HepG2 (cell line): Measurements from ENCODE around the gene DROSHA. TPM values are rescaled to one million over a fixed set of nuclear protein-coding genes. Genes with fewer than 3 reads are reported as not detected.

ENCODE experiments used
- ATAC-seq: fragments of 200-7000 bp; cut with Tn5 transposase; 3 replicates; pipeline ENCODE4 v1.9.1; 2020; ENCODE audit warnings: mild to moderate bottlenecking, moderate library complexity
- BruUV-seq: library from RNA; stranded (reverse); fragments of 400-500 nt; replicated peaks from 2 replicates; lab custom pipeline; 2021; lab: Mats Ljungman, UMichigan
- CTCF ChIA-PET: fragments of 300-600 bp; formaldehyde crosslinking; extraction: SDS; loops from one replicate; lab custom pipeline; 2021; ENCODE audit warnings: low total read pairs, inconsistent platforms, low intra/inter-chr PET ratio; lab: Yijun Ruan, JAX
- POLR2A ChIA-PET: fragments of 350-600 bp; sonication (Branson Sonifier 250); formaldehyde crosslinking; loops from one replicate; lab custom pipeline; 2020; ENCODE audit warnings: antibody characterized with exemption, inconsistent platforms; lab: Yijun Ruan, JAX
- DNase-seq: peaks from one replicate; pipeline ENCODE4 v3.0.0-alpha.2; 2015; ENCODE audit warnings: low spot score
- FAIRE-seq: peaks from 3 replicates; lab custom pipeline; 2011; peaks lifted over from hg19 to GRCh38; lab: Jason Lieb, UNC
- H2AFZ ChIP-seq: one replicate; pipeline ENCODE4 v1.6.1; 2011; ENCODE audit warnings: low read length, inconsistent platforms
- H3K27ac ChIP-seq: fragments of 300-600 bp; 3 replicates; pipeline ENCODE4 v1.8.0; 2011; ENCODE audit warnings: mixed run types, mild to moderate bottlenecking, mixed read lengths, low read length, inconsistent platforms; ENCODE audit not compliant: insufficient read depth; ENCODE audit errors: extremely low read length
- H3K27me3 ChIP-seq, 2 experiments: fragments of 200-600 bp in 1 of 2; 2 replicates in 1 of 2; 3 replicates in 1 of 2; pipeline versions ENCODE4 v1.6.0 to v1.8.0; 2011; ENCODE audit warnings: low read length in 2 of 2, mild to moderate bottlenecking in 2 of 2, moderate library complexity in 2 of 2, inconsistent platforms in 1 of 2; ENCODE audit not compliant: insufficient read depth in 2 of 2, control insufficient read depth in 1 of 2
- H3K36me3 ChIP-seq, 2 experiments: fragments of 200-600 bp in 1 of 2; replicated peaks in 1 of 2; 2 replicates in 1 of 2; 3 replicates in 1 of 2; pipeline versions ENCODE4 v1.5.1 to v1.8.0; 2011; ENCODE audit warnings: low read length in 2 of 2, inconsistent platforms in 1 of 2; ENCODE audit not compliant: insufficient read depth in 2 of 2, control insufficient read depth in 1 of 2
- H3K4me1 ChIP-seq: 2 replicates; pipeline ENCODE4 v1.5.1; 2012; ENCODE audit warnings: low read length, inconsistent platforms; ENCODE audit not compliant: insufficient read depth
- H3K4me2 ChIP-seq: 2 replicates; pipeline ENCODE4 v1.6.0; 2011; ENCODE audit warnings: low read depth, low read length, inconsistent platforms
- H3K4me3 ChIP-seq, 3 experiments: fragments of 200-600 bp in 1 of 3; sonication (generic), shearing (Covaris generic) in 1 of 3; replicated peaks in 1 of 3; 2 replicates each; pipeline ENCODE4 v1.5.1; 2011 to 2016; ENCODE audit warnings: low read length in 3 of 3, inconsistent platforms in 2 of 3, low read depth in 2 of 3, mild to moderate bottlenecking in 2 of 3, control low read depth in 1 of 3, mixed read lengths in 1 of 3; ENCODE audit not compliant: insufficient read depth in 1 of 3
- H3K79me2 ChIP-seq: one replicate; pipeline ENCODE4 v1.6.1; 2011; ENCODE audit warnings: low read length, inconsistent platforms; ENCODE audit not compliant: insufficient read depth
- H3K9ac ChIP-seq: 2 replicates; pipeline ENCODE4 v1.6.0; 2011; ENCODE audit warnings: mild to moderate bottlenecking, low read depth, low read length, inconsistent platforms; ENCODE audit not compliant: insufficient read depth
- H3K9me3 ChIP-seq: 2 replicates; pipeline ENCODE4 v1.5.1; 2012; ENCODE audit warnings: mild to moderate bottlenecking, low read length
- H4K20me1 ChIP-seq: 2 replicates; pipeline ENCODE4 v1.6.0; 2011; ENCODE audit warnings: inconsistent platforms, mild to moderate bottlenecking, low read length, moderate library complexity; ENCODE audit not compliant: insufficient read depth
- CAMTA2 ChIP-seq: sonication (generic); formaldehyde crosslinking; IDR thresholded peaks from 2 replicates; pipeline ENCODE4 v1.4.0; 2020; ENCODE audit warnings: mild to moderate bottlenecking, missing genetic modification reagents, borderline replicate concordance
- CREM ChIP-seq, 2 experiments: sonication (generic) in 1 of 2; formaldehyde crosslinking in 1 of 2; IDR thresholded peaks; 2 replicates each; pipeline versions ENCODE4 v1.4.0 to v1.6.1; 2016 to 2020; ENCODE audit warnings: antibody characterized with exemption in 1 of 2, mild to moderate bottlenecking in 1 of 2, missing genetic modification reagents in 1 of 2
- ERF ChIP-seq: IDR thresholded peaks from 2 replicates; pipeline ENCODE4 v1.6.1; 2018; ENCODE audit warnings: missing biosample characterization, missing genetic modification reagents
- KLF6 ChIP-seq: IDR thresholded peaks from 2 replicates; pipeline ENCODE4 v1.8.0; 2016; ENCODE audit warnings: missing biosample characterization, missing genetic modification reagents
- NR2F6 ChIP-seq, 2 experiments: IDR thresholded peaks; 2 replicates each; pipeline ENCODE4 v1.6.1; 2016; ENCODE audit warnings: antibody characterized with exemption in 1 of 2, mild to moderate bottlenecking in 1 of 2
- SAFB2 ChIP-seq: sonication (generic); formaldehyde crosslinking; IDR thresholded peaks from 2 replicates; pipeline ENCODE4 v1.5.1; 2020; ENCODE audit warnings: missing genetic modification reagents, low read depth, mild to moderate bottlenecking, borderline replicate concordance
- TBP ChIP-seq: sonication (generic); formaldehyde crosslinking; IDR thresholded peaks from 2 replicates; pipeline ENCODE4 v1.5.0; 2020; ENCODE audit warnings: missing genetic modification reagents
- ZBTB26 ChIP-seq: IDR thresholded peaks from 2 replicates; pipeline ENCODE4 v1.6.1; 2016; ENCODE audit warnings: missing compliant biosample characterization, missing genetic modification reagents, borderline replicate concordance
- ZNF333 ChIP-seq: sonication (generic); formaldehyde crosslinking; IDR thresholded peaks from 2 replicates; pipeline ENCODE4 v1.4.0; 2020; ENCODE audit warnings: mild to moderate bottlenecking, missing genetic modification reagents, borderline replicate concordance
- ZNF75D ChIP-seq: sonication (generic); formaldehyde crosslinking; IDR thresholded peaks from 2 replicates; pipeline ENCODE4 v1.8.1; 2023; ENCODE audit warnings: missing genetic modification reagents, mild to moderate bottlenecking, borderline replicate concordance
- WGBS: methylation state at CpG from one replicate; pipeline ENCODE4 v1.1.6; 2017; ENCODE audit warnings: low lambda C conversion rate; 5-methylcytosine and 5-hydroxymethylcytosine counted together
- in situ Hi-C: cut with HindIII; loops from 2 replicates; pipeline ENCODE4 v1.10.0; 2017; ENCODE audit warnings: low pct_unique_long_range_greater_than_20kb; ENCODE audit not compliant: extremely low pct_ligation_motif_present
- intact Hi-C: fragments of 100-400 bp; cut with micrococcal nuclease; formaldehyde crosslinking; loops from one replicate; pipeline ENCODE4 v1.10.0; 2022; ENCODE audit not compliant: unreplicated experiment
- polyA plus RNA-seq, 8 experiments: library from polyadenylated mRNA; depleted of rRNA in 3 of 8; stranded (reverse) in 7 of 8; unstranded in 1 of 8; fragments of >200 nt; fragmentation: Illumina TruSeq in 4 of 8; extraction: Trizol in 4 of 8; gene quantifications; 2 replicates each; pipeline versions ENCODE4 v1.2.1 to v1.2.3, GENCODE V29; 2011 to 2016; ENCODE audit warnings: low read depth in 4 of 8, missing spikeins in 1 of 8, mixed read lengths in 1 of 8; ENCODE audit not compliant: insufficient read depth in 1 of 8
- total RNA-seq, 5 experiments: library from RNA; depleted of rRNA; stranded (reverse); fragments of >200 nt; fragmentation: Illumina TruSeq; extraction: Trizol; gene quantifications; 2 replicates each; pipeline ENCODE4 v1.2.3, GENCODE V29; 2016; ENCODE audit warnings: low read depth in 1 of 5

Gene DROSHA
- total and polyA plus RNA-seq, 2 of the 13 experiments (the other 11 are each of a cell fraction or from before 2014, with no cell fraction given): 22.3 to 29.4 TPM

DNA sequence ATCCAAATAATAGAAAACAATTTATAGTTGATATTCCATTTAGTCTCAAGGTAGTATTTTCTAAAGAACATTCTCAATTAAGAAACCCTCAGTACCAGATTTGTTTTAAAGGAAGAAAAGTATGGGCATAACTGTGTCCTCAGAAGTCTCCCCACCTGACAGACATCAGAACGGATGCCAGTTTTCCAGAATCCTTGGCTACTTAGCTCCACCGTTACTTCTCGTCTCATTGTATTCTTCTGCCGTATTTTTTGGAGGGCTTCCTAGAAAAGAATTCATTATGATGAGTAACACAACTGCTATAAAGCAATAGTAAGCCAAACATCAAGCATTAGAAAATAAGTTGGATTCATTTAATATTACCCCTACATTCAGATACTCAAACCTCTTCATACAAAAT, 67.8 kb downstream of the DROSHA start:
- peaks cover 4 to 66% of the 10 kb centered on the region in 2 experiments for H3K36me3 ChIP-seq
- FAIRE-seq (no peak), ATAC-seq (no peak), DNase-seq (no peak)
- WGBS: over 99% methylated on average over 4 of the region's 4 CpGs
- H3K4me2 ChIP-seq: no peak overlapping the region
- ChIA-PET CTCF (no interaction called here), POLR2A (no interaction called here)
- TF ChIP-seq NR2F6 (IDR thresholded peaks at IDR 0.05) (no peak), NR2F6 (CRISPR knock-in tag; IDR thresholded peaks at IDR 0.05) (no peak), ERF (CRISPR knock-in tag) (no peak), KLF6 (no peak), ZNF75D (CRISPR knock-in tag) (no peak), CREM (IDR thresholded peaks at IDR 0.05) (no peak), CREM (CRISPR knock-in tag; IDR thresholded peaks at IDR 0.05) (no peak), CAMTA2 (no peak), ZNF333 (no peak), TBP (no peak), ZBTB26 (CRISPR knock-in tag) (no peak), SAFB2 (CRISPR knock-in tag) (no peak)
- in situ Hi-C loops (no loop called here), intact Hi-C loops (no loop called here)
- no TSS peak for BruUV-seq
- H3K4me1 ChIP-seq: no peaks in the 10 kb centered on the region
- no peaks in the 10 kb centered on the region for H4K20me1 ChIP-seq
- no peak overlapping the region for H3K27ac ChIP-seq
- no peaks in the 10 kb centered on the region for H3K9me3 ChIP-seq
- no peak overlapping the region for H3K9ac ChIP-seq
- no peaks in the 10 kb centered on the region for H3K79me2 ChIP-seq
- H2AFZ ChIP-seq: no peak overlapping the region
- no peak overlapping the region for H3K4me3 ChIP-seq
- no peaks in the 10 kb centered on the region for H3K27me3 ChIP-seq
